Measurements from ENCODE around the gene NEO1.

NEO1 gene

GRCh38 chr15:73283366-73283962 lies 231.2 kb downstream of the NEO1 start:
- Histone ChIP-seq H3K36me3 (ENCODE audit: insufficient read depth) (no peaks in the 10 kb centered on the region), H2AFZ (ENCODE audit: low read depth) (no peak overlapping the region), H3K9ac (no peak overlapping the region), H3K4me1 (ENCODE audit: low read depth, poor library complexity, severe bottlenecking) (no peaks in the 10 kb centered on the region), H3K4me2 (no peak overlapping the region), H4K20me1 (ENCODE audit: insufficient read depth) (no peaks in the 10 kb centered on the region), H3K27me3 (ENCODE audit: insufficient read depth, low read depth) (no peaks in the 10 kb centered on the region), H3K27ac (no peak overlapping the region), H3K4me3 (IDR thresholded peaks at IDR 0.05; ENCODE audit: insufficient read depth, low read depth, low read length) (no peak overlapping the region), H3K79me2 (ENCODE audit: insufficient read depth, low read depth) (no peaks in the 10 kb centered on the region)
- TF ChIP-seq, protein P1, sequence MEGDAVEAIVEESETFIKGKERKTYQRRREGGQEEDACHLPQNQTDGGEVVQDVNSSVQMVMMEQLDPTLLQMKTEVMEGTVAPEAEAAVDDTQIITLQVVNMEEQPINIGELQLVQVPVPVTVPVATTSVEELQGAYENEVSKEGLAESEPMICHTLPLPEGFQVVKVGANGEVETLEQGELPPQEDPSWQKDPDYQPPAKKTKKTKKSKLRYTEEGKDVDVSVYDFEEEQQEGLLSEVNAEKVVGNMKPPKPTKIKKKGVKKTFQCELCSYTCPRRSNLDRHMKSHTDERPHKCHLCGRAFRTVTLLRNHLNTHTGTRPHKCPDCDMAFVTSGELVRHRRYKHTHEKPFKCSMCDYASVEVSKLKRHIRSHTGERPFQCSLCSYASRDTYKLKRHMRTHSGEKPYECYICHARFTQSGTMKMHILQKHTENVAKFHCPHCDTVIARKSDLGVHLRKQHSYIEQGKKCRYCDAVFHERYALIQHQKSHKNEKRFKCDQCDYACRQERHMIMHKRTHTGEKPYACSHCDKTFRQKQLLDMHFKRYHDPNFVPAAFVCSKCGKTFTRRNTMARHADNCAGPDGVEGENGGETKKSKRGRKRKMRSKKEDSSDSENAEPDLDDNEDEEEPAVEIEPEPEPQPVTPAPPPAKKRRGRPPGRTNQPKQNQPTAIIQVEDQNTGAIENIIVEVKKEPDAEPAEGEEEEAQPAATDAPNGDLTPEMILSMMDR (conservative IDR thresholded peaks at IDR 0.05; ENCODE audit: low read depth, low read length), result no peak

- Histone ChIP-seq H3K9ac (no peak overlapping the region), H3K36me3 (ENCODE audit: insufficient read depth) (no peaks in the 10 kb centered on the region), H3K79me2 (ENCODE audit: insufficient read depth, low read depth) (no peaks in the 10 kb centered on the region), H3K4me1 (ENCODE audit: low read depth, poor library complexity, severe bottlenecking) (no peaks in the 10 kb centered on the region), H3K27me3 (ENCODE audit: insufficient read depth, low read depth) (no peaks in the 10 kb centered on the region), H3K27ac (no peak overlapping the region), H3K4me2 (no peak overlapping the region), H2AFZ (ENCODE audit: low read depth) (no peak overlapping the region), H3K4me3 (IDR thresholded peaks at IDR 0.05; ENCODE audit: insufficient read depth, low read depth, low read length) (no peak overlapping the region), H4K20me1 (ENCODE audit: insufficient read depth) (no peaks in the 10 kb centered on the region)
- TF ChIP-seq, protein P1 (conservative IDR thresholded peaks at IDR 0.05; ENCODE audit: low read depth, low read length), result no peak
Measured at GRCh38 chr15:73284090-73284716, 231.9 kb downstream of the NEO1 start.

GRCh38 chr15:73286311-73286710 lies 234.0 kb downstream of the NEO1 start:
- TF ChIP-seq, protein P1 (conservative IDR thresholded peaks at IDR 0.05; ENCODE audit: low read depth, low read length), result no peak
- no peaks in the 10 kb centered on the region for H3K79me2 ChIP-seq (ENCODE audit: insufficient read depth, low read depth)
- no peaks in the 10 kb centered on the region for H3K4me1 ChIP-seq (ENCODE audit: low read depth, poor library complexity, severe bottlenecking)
- no peak overlapping the region for H3K9ac ChIP-seq
- no peak overlapping the region for H3K4me3 ChIP-seq (IDR thresholded peaks at IDR 0.05; ENCODE audit: insufficient read depth, low read depth, low read length)
- no peak overlapping the region for H3K4me2 ChIP-seq
- H2AFZ ChIP-seq (ENCODE audit: low read depth), result no peak overlapping the region
- no peaks in the 10 kb centered on the region for H3K36me3 ChIP-seq (ENCODE audit: insufficient read depth)
- H4K20me1 ChIP-seq (ENCODE audit: insufficient read depth), result no peaks in the 10 kb centered on the region
- no peaks in the 10 kb centered on the region for H3K27me3 ChIP-seq (ENCODE audit: insufficient read depth, low read depth)
- H3K27ac ChIP-seq, result no peak overlapping the region

DNA sequence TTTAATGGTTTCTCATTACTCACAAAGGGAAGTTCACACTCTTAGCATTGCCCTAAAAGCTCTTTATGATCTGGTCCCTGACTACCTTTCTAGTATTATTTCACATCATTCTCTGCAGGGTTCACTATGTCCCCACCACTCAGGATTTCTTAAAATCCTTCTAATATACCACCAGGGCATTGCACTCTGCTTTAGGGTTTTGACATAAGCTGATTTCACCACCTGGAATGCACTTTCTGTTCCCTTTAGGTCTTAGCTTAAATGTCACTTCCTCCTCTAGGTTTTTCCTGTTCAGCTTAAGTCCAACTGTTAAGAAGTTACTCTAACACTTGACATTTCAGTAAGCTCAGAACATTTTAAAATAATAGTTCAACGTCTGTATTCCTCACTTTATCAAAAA lies 234.8 kb downstream of the NEO1 start:
- TF ChIP-seq, protein P1 (conservative IDR thresholded peaks at IDR 0.05; ENCODE audit: low read depth, low read length), result no peak
- Histone ChIP-seq H3K9ac (no peak overlapping the region), H4K20me1 (ENCODE audit: insufficient read depth) (no peaks in the 10 kb centered on the region), H3K27ac (no peak overlapping the region), H3K27me3 (ENCODE audit: insufficient read depth, low read depth) (no peaks in the 10 kb centered on the region), H3K36me3 (ENCODE audit: insufficient read depth) (no peaks in the 10 kb centered on the region), H3K4me3 (IDR thresholded peaks at IDR 0.05; ENCODE audit: insufficient read depth, low read depth, low read length) (no peak overlapping the region), H3K4me1 (ENCODE audit: low read depth, poor library complexity, severe bottlenecking) (no peaks in the 10 kb centered on the region), H3K79me2 (ENCODE audit: insufficient read depth, low read depth) (no peaks in the 10 kb centered on the region), H3K4me2 (no peak overlapping the region), H2AFZ (ENCODE audit: low read depth) (no peak overlapping the region)
